ENCODE measurements around the gene MGRN1.

Gene MGRN1

DNA sequence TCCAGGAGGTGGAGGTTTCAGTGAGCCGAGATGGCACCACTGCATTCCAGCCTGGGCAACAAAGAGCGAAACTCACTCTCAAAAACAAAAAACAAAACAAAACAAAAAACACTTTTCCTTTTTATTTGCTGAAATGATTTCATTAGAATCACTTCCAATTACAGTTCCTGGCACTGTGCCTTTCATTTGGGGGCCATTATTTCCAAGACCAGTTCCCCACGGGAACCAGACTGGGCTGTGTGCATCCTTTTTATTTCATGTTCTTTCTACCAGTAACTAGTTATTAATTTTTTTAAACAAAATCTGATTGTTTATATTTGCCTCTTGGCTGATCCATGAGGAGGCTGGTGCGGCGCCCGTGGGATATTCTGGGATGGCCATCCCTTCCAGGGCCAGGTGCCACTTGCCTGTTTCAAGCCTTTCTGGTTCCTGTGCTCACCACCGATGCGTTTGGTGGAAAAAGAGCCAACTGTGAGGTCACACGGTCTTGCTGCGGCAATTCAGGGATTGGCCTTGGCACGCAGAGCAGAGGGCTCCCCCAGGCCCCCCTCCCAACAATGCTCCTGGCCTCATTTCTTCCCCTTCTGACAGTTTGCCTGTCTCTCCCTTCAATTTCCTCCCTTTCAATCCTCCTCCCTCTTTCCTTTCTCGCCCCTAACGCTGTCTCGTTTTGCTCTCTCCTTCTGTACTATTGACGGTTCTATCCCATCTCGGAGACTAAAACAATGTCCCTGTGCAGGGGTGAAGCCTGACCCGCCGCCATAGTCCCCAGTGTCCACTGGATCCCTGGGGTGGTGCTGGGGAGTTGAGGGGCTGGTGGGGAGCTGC is 23.4 kb upstream of the MGRN1 start:
- H3K27me3 ChIP-seq (ENCODE audit: insufficient read depth, low read depth, severe bottlenecking): no peaks in the 10 kb centered on the region
- no peaks in the 10 kb centered on the region for H3K36me3 ChIP-seq
- TF ChIP-seq, protein P1, sequence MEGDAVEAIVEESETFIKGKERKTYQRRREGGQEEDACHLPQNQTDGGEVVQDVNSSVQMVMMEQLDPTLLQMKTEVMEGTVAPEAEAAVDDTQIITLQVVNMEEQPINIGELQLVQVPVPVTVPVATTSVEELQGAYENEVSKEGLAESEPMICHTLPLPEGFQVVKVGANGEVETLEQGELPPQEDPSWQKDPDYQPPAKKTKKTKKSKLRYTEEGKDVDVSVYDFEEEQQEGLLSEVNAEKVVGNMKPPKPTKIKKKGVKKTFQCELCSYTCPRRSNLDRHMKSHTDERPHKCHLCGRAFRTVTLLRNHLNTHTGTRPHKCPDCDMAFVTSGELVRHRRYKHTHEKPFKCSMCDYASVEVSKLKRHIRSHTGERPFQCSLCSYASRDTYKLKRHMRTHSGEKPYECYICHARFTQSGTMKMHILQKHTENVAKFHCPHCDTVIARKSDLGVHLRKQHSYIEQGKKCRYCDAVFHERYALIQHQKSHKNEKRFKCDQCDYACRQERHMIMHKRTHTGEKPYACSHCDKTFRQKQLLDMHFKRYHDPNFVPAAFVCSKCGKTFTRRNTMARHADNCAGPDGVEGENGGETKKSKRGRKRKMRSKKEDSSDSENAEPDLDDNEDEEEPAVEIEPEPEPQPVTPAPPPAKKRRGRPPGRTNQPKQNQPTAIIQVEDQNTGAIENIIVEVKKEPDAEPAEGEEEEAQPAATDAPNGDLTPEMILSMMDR (IDR thresholded peaks at IDR 0.05; ENCODE audit: low read depth, low read length): no peak
- DNase-seq: no peak
- H3K9me3 ChIP-seq (ENCODE audit: severe bottlenecking): no peaks in the 10 kb centered on the region
- H3K27ac ChIP-seq: no peak overlapping the region
- no peak overlapping the region for H3K4me3 ChIP-seq (ENCODE audit: low read depth, low read length)

DNA sequence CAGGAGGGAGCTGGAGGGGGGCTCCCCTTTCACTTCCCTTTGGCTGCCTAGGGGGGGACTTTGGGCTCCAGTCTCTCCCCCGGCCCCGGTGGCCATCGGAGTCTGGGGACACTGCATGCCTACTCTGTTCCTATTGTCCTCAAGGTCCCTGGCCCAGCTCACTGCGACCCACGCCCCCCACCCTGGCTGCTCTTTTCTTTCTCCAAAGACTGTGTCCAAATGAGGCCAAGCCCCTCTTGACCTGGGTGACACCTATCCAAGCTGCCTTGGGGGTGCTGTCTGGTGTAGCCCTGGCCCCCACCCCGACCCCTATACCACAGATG is 22.8 kb upstream of the MGRN1 start:
- Histone ChIP-seq H3K27me3 (ENCODE audit: insufficient read depth, low read depth, severe bottlenecking) (no peaks in the 10 kb centered on the region), H3K4me3 (ENCODE audit: low read depth, low read length) (no peak overlapping the region), H3K27ac (no peak overlapping the region), H3K36me3 (no peaks in the 10 kb centered on the region), H3K9me3 (ENCODE audit: severe bottlenecking) (no peaks in the 10 kb centered on the region)
- TF ChIP-seq, protein P1 (IDR thresholded peaks at IDR 0.05; ENCODE audit: low read depth, low read length): no peak
- DNase-seq: no peak

DNA sequence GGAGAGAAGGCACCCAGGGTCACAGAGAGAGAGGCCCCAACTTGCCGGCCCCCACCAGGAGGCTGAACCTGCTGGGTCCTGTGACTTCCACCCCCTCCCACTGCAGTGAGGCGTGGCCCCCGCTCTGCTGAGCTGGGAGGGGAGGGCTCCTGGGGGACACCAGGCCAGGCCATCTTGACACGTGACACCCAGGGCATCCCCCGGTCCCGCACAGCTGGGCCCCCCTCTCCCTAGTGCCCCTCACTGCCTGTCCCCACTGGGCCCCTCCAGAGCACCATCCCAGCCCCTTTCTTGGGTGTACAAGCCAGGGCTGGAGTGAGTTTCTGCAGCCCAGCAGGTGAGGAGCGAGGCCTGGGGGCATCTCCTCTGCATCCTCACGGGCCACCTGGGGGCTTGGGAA is 22.3 kb upstream of the MGRN1 start:
- Histone ChIP-seq H3K9me3 (ENCODE audit: severe bottlenecking) (no peaks in the 10 kb centered on the region), H3K27ac (no peak overlapping the region), H3K4me3 (ENCODE audit: low read depth, low read length) (no peak overlapping the region), H3K36me3 (no peaks in the 10 kb centered on the region), H3K27me3 (ENCODE audit: insufficient read depth, low read depth, severe bottlenecking) (no peaks in the 10 kb centered on the region)
- TF ChIP-seq, protein P1 (IDR thresholded peaks at IDR 0.05; ENCODE audit: low read depth, low read length): no peak
- DNase-seq: no peak

DNA sequence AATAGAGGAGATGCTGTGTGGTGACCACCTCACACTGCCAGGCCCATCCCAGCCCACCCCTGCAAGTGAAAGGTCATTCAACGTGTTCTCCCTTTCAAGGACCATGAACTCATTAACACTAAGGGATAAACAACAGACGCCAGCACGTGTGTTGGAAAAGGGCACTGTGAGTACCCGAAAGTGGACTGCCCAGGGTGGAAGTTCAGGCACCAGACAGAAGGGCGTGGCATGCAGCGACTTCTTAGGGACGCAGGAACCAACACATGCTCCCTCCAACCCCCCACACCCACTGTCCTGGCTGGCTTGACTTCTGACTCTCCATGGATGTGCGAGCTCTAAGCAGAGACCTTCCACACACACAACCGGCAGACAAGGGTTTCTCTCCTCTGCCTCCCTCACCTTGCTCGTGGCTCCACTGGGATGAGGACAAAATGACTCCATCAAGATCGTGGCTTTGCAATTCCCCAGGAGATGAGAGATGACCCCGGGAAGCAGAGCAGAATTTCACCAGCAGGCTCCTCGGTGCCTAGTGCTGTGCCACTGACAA is 20.9 kb upstream of the MGRN1 start:
- H3K27ac ChIP-seq: no peak overlapping the region
- no peak for DNase-seq
- H3K9me3 ChIP-seq (ENCODE audit: severe bottlenecking): no peaks in the 10 kb centered on the region
- H3K27me3 ChIP-seq (ENCODE audit: insufficient read depth, low read depth, severe bottlenecking): no peaks in the 10 kb centered on the region
- no peak overlapping the region for H3K4me3 ChIP-seq (ENCODE audit: low read depth, low read length)
- TF ChIP-seq, protein P1 (IDR thresholded peaks at IDR 0.05; ENCODE audit: low read depth, low read length): no peak
- H3K36me3 ChIP-seq: peaks cover 10% of the 10 kb centered on the region

DNA sequence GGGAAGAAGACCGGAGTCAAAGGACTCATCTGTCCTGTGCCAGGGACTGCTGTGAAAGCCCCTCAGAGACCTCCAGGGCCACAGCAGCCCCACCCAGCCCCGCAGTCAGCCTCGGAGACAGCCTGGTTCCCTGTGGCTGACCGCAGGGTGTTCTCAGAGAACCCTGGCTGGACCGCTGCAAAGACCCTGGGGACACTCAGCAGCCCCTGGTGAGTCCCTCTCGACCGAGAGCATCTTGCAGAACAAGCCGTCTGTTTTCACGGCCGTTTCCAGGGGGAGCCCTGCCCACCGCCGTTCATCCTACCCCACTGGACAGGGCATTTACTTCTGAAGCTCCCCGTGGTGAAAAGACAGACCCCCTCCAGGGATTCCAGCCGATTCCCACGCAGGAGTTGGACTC is 20.2 kb upstream of the MGRN1 start:
- Histone ChIP-seq H3K36me3 (peaks cover 14% of the 10 kb centered on the region), H3K27me3 (ENCODE audit: insufficient read depth, low read depth, severe bottlenecking) (no peaks in the 10 kb centered on the region), H3K27ac (no peak overlapping the region), H3K9me3 (ENCODE audit: severe bottlenecking) (no peaks in the 10 kb centered on the region), H3K4me3 (ENCODE audit: low read depth, low read length) (no peak overlapping the region)
- TF ChIP-seq, protein P1 (IDR thresholded peaks at IDR 0.05; ENCODE audit: low read depth, low read length): no peak
- no peak for DNase-seq

Measured in WERI-Rb-1 (cell line).